K562 (cell line): ENCODE data around the gene HPS3. TPM values are rescaled to one million over a fixed set of nuclear protein-coding genes. Genes with fewer than 3 reads are reported as not detected.

ENCODE experiments used
- ARNT ChIP-seq, 2 experiments: fragments of 450-650 bp; IDR thresholded peaks; 2 replicates each; pipeline ENCODE4 v1.6.1; 2016; ENCODE audit warnings: mild to moderate bottlenecking in 1 of 2
- CBFA2T3 ChIP-seq: fragments of 450-650 bp; IDR thresholded peaks from 2 replicates; pipeline ENCODE4 v1.6.1; 2017
- CXXC5 ChIP-seq: fragments of 250-450 bp; sonication (Bioruptor Pico); IDR thresholded peaks from 2 replicates; pipeline ENCODE4 v1.8.0; 2022; ENCODE audit warnings: inconsistent platforms, mild to moderate bottlenecking, moderate library complexity
- EWSR1 ChIP-seq: fragments of 450-650 bp; IDR thresholded peaks from 2 replicates; pipeline ENCODE4 v1.6.1; 2018; ENCODE audit warnings: borderline replicate concordance, mild to moderate bottlenecking, low read depth, moderate library complexity; ENCODE audit not compliant: partially characterized antibody
- FOS ChIP-seq: IDR thresholded peaks from 3 replicates; pipeline ENCODE4 v1.6.1; 2011; ENCODE audit not compliant: insufficient read length; ENCODE audit errors: extremely low read depth
- FOSL1 ChIP-seq: fragments of 200-800 bp; sonication (Bioruptor generic); conservative IDR thresholded peaks from 2 replicates; pipeline ENCODE4 v1.6.1; 2016; ENCODE audit warnings: missing genetic modification characterization, missing compliant biosample characterization
- FOXA3 ChIP-seq, 2 experiments: fragments of 450-650 bp in 1 of 2; sonication (generic) in 1 of 2; formaldehyde crosslinking; IDR thresholded peaks in 1 of 2; conservative IDR thresholded peaks in 1 of 2; 2 replicates each; pipeline versions ENCODE4 v1.4.0 to v1.8.0; 2020 to 2022; ENCODE audit warnings: mild to moderate bottlenecking in 2 of 2, missing genetic modification reagents in 1 of 2
- FOXJ3 ChIP-seq: sonication (generic); formaldehyde crosslinking; IDR thresholded peaks from 2 replicates; pipeline ENCODE4 v1.4.0; 2020; ENCODE audit warnings: mild to moderate bottlenecking, missing genetic modification reagents
- HDAC2 ChIP-seq: fragments of 450-650 bp; IDR thresholded peaks from 2 replicates; pipeline ENCODE4 v1.6.1; 2016; ENCODE audit warnings: mild to moderate bottlenecking
- HMBOX1 ChIP-seq: sonication (generic); IDR thresholded peaks from 2 replicates; pipeline ENCODE4 v1.6.1; 2016
- ILF3 ChIP-seq: fragments of 450-650 bp; IDR thresholded peaks from 2 replicates; pipeline ENCODE4 v1.6.1; 2018; ENCODE audit warnings: antibody characterized with exemption, mild to moderate bottlenecking, moderate library complexity, borderline replicate concordance
- LCOR ChIP-seq: sonication (generic); formaldehyde crosslinking; IDR thresholded peaks from 2 replicates; pipeline ENCODE4 v1.8.0; 2022; ENCODE audit warnings: mild to moderate bottlenecking, missing genetic modification reagents
- MTA1 ChIP-seq: fragments of 450-650 bp; IDR thresholded peaks from 2 replicates; pipeline ENCODE4 v1.6.1; 2017; ENCODE audit warnings: borderline replicate concordance
- PML ChIP-seq: IDR thresholded peaks from 2 replicates; pipeline ENCODE4 v1.6.1; 2012; ENCODE audit warnings: low read length, inconsistent platforms
- POLR2AphosphoS5 ChIP-seq: IDR thresholded peaks from 2 replicates; pipeline ENCODE4 v1.6.1; 2011; ENCODE audit warnings: mild to moderate bottlenecking, low read depth, low read length, moderate library complexity; ENCODE audit not compliant: control insufficient read depth, insufficient read depth
- SAFB ChIP-seq: fragments of 200-400 bp; formaldehyde crosslinking; IDR thresholded peaks from 2 replicates; pipeline ENCODE4 v1.6.1; 2017; ENCODE audit warnings: low read depth, low read length, borderline replicate concordance
- SETDB1 ChIP-seq: IDR thresholded peaks from one replicate; pipeline ENCODE4 v1.6.1; 2012; ENCODE audit warnings: low read length, control low read depth, inconsistent platforms
- TAF15 ChIP-seq: fragments of 200-400 bp; formaldehyde crosslinking; IDR thresholded peaks from 2 replicates; pipeline ENCODE4 v1.6.1; 2017; ENCODE audit warnings: mild to moderate bottlenecking, low read depth, low read length, moderate library complexity
- U2AF1 ChIP-seq: fragments of 200-400 bp; formaldehyde crosslinking; optimal IDR thresholded peaks from 2 replicates; pipeline ENCODE3; 2017; ENCODE audit warnings: mild to moderate bottlenecking, low read depth, low read length, moderate library complexity
- ZBTB5 ChIP-seq: fragments of 450-650 bp; IDR thresholded peaks from 2 replicates; pipeline ENCODE4 v1.6.1; 2017; ENCODE audit warnings: antibody characterized with exemption
- ZNF644 ChIP-seq: fragments of 200-800 bp; sonication (Bioruptor generic); IDR thresholded peaks from 2 replicates; pipeline ENCODE4 v1.6.1; 2016; ENCODE audit warnings: low read depth, missing genetic modification characterization, missing compliant biosample characterization
- polyA plus RNA-seq, 8 experiments: library from polyadenylated mRNA; depleted of rRNA in 4 of 8; stranded (reverse) in 5 of 8; unstranded in 3 of 8; fragments of >200 nt; fragmentation: Nextera tagmentation in 2 of 8; fragmentation: Illumina TruSeq in 1 of 8; extraction: Ambion mirVana in 2 of 8; extraction: Trizol in 1 of 8; gene quantifications; 2 replicates each; pipeline versions ENCODE4 v1.2.1 to v1.2.3, GENCODE V29; 2011 to 2014; ENCODE audit warnings: inconsistent platforms in 1 of 8, missing spikeins in 1 of 8
- total RNA-seq, 7 experiments: library from RNA; depleted of rRNA in 6 of 7; stranded (reverse); fragments of >200 nt in 6 of 7; fragmentation: Illumina TruSeq in 2 of 7; extraction: Trizol in 2 of 7; gene quantifications; 2 replicates each; pipeline versions ENCODE4 v1.2.1 to v1.2.3, GENCODE V29; 2011 to 2021; ENCODE audit warnings: low replicate concordance in 1 of 7
- TF ChIP-seq, protein P1 (sequence below): fragments of 450-650 bp; conservative IDR thresholded peaks from 2 replicates; pipeline ENCODE4 v1.6.1; 2016; ENCODE audit warnings: missing genetic modification characterization, low read depth, mild to moderate bottlenecking, missing compliant biosample characterization, moderate library complexity
- TF ChIP-seq, protein P2 (sequence below): IDR thresholded peaks from 2 replicates; pipeline ENCODE4 v1.6.1; 2014; ENCODE audit warnings: antibody characterized with exemption
- TF ChIP-seq, protein P3 (sequence below): fragments of 250-450 bp; sonication (Bioruptor Pico); IDR thresholded peaks from 2 replicates; pipeline ENCODE4 v1.8.0; 2021; ENCODE audit warnings: mild to moderate bottlenecking, moderate library complexity

HPS3 gene
- total and polyA plus RNA-seq, 9 of the 15 experiments (the other 6 are each of a cell fraction or from before 2014, with no cell fraction given): 1.2 to 11.3 (median 7.6) TPM

GRCh38 chr3:149151843-149152242 is 22.4 kb downstream of the HPS3 start (continued):
- TF ChIP-seq HMBOX1: peak; percentile 93
- 0 out of 2 replicates have a peak, but pooled peaks have one; percentile 31 for TF ChIP-seq MTA1
- TF ChIP-seq, protein P1, sequence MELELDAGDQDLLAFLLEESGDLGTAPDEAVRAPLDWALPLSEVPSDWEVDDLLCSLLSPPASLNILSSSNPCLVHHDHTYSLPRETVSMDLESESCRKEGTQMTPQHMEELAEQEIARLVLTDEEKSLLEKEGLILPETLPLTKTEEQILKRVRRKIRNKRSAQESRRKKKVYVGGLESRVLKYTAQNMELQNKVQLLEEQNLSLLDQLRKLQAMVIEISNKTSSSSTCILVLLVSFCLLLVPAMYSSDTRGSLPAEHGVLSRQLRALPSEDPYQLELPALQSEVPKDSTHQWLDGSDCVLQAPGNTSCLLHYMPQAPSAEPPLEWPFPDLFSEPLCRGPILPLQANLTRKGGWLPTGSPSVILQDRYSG (tag): peak; percentile 73; the same call in 1 of the 2 replicates
- TF ChIP-seq U2AF1: no peak
- no peak for TF ChIP-seq ILF3
- TF ChIP-seq ZBTB5: no peak
- TF ChIP-seq ARNT (IDR thresholded peaks at IDR 0.05): no peak; a peak in 1 of 4 replicates
- peak; percentile 96 for TF ChIP-seq PML
- TF ChIP-seq FOXJ3 (CRISPR knock-in tag): no peak
- TF ChIP-seq FOSL1 (tag): peak; percentile 77
- peak; percentile 52; the same call in 1 of the 2 replicates for TF ChIP-seq ZNF644 (tag)
- peak; percentile 84 for TF ChIP-seq POLR2AphosphoS5
- peak; percentile 67 for TF ChIP-seq CXXC5 (CRISPR knock-in tag)
- TF ChIP-seq, protein P2, sequence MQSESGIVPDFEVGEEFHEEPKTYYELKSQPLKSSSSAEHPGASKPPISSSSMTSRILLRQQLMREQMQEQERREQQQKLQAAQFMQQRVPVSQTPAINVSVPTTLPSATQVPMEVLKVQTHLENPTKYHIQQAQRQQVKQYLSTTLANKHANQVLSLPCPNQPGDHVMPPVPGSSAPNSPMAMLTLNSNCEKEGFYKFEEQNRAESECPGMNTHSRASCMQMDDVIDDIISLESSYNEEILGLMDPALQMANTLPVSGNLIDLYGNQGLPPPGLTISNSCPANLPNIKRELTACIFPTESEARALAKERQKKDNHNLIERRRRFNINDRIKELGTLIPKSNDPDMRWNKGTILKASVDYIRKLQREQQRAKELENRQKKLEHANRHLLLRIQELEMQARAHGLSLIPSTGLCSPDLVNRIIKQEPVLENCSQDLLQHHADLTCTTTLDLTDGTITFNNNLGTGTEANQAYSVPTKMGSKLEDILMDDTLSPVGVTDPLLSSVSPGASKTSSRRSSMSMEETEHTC: peak; percentile 71; the same call in 1 of the 2 replicates
- peak; percentile 96 to 99 for TF ChIP-seq FOXA3 (CRISPR knock-in tag; conservative IDR thresholded peaks at IDR 0.05 in 1 of 2, IDR thresholded peaks at IDR 0.05 in 1 of 2)
- no peak for TF ChIP-seq SAFB
- TF ChIP-seq LCOR (CRISPR knock-in tag): peak; percentile 81; the same call in 1 of the 2 replicates
- TF ChIP-seq, protein P3, sequence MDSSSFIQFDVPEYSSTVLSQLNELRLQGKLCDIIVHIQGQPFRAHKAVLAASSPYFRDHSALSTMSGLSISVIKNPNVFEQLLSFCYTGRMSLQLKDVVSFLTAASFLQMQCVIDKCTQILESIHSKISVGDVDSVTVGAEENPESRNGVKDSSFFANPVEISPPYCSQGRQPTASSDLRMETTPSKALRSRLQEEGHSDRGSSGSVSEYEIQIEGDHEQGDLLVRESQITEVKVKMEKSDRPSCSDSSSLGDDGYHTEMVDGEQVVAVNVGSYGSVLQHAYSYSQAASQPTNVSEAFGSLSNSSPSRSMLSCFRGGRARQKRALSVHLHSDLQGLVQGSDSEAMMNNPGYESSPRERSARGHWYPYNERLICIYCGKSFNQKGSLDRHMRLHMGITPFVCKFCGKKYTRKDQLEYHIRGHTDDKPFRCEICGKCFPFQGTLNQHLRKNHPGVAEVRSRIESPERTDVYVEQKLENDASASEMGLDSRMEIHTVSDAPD (CRISPR knock-in tag): no peak
- TF ChIP-seq SETDB1: no peak
- no peak for TF ChIP-seq FOS
- TF ChIP-seq CBFA2T3: peak; percentile 97
- no peak for TF ChIP-seq EWSR1
- TF ChIP-seq HDAC2: peak; percentile 94
- TF ChIP-seq TAF15: no peak
